Osteoblast (primary cell): ENCODE data around the gene BSCL2. TPM values are rescaled to one million over a fixed set of nuclear protein-coding genes. Genes with fewer than 3 reads are reported as not detected.

ENCODE experiments used
- DNase-seq: peaks from one replicate; pipeline ENCODE4 v3.0.0; 2011; ENCODE audit warnings: low spot score, mixed read lengths; ENCODE audit not compliant: insufficient read length; ENCODE audit errors: missing footprints
- H2AFZ ChIP-seq: 2 replicates; pipeline ENCODE4 v1.6.0; 2011; ENCODE audit warnings: mild to moderate bottlenecking, low read length
- H3K27ac ChIP-seq: 2 replicates; pipeline ENCODE4 v1.5.1; 2011; ENCODE audit warnings: mild to moderate bottlenecking, low read depth, low read length, moderate library complexity
- H3K27me3 ChIP-seq: 2 replicates; pipeline ENCODE4 v1.6.0; 2012; ENCODE audit warnings: mild to moderate bottlenecking, control low read depth, inconsistent platforms, low read length, moderate library complexity; ENCODE audit not compliant: insufficient read depth
- H3K36me3 ChIP-seq: 2 replicates; pipeline ENCODE4 v1.5.1; 2011; ENCODE audit warnings: mild to moderate bottlenecking, low read length, control low read depth, moderate library complexity; ENCODE audit not compliant: insufficient read depth
- H3K4me1 ChIP-seq: 2 replicates; pipeline ENCODE4 v1.5.1; 2011; ENCODE audit warnings: mild to moderate bottlenecking, low read length, control low read depth, moderate library complexity; ENCODE audit not compliant: insufficient read depth
- H3K4me2 ChIP-seq: 2 replicates; pipeline ENCODE4 v1.6.0; 2011; ENCODE audit warnings: mild to moderate bottlenecking, low read length; ENCODE audit not compliant: insufficient read depth
- H3K4me3 ChIP-seq: fragments of 200-600 bp; sonication (generic); 3 replicates; pipeline ENCODE4 v1.5.1; 2012; ENCODE audit warnings: mild to moderate bottlenecking, low read length, inconsistent platforms; ENCODE audit not compliant: insufficient read depth
- H3K79me2 ChIP-seq: 2 replicates; pipeline ENCODE4 v1.6.0; 2012; ENCODE audit warnings: mild to moderate bottlenecking, low read length, control low read depth, inconsistent platforms; ENCODE audit not compliant: insufficient read depth
- H3K9me3 ChIP-seq: 2 replicates; pipeline ENCODE4 v1.5.1; 2011; ENCODE audit warnings: low read depth, low read length, control low read depth
- H4K20me1 ChIP-seq: 2 replicates; pipeline ENCODE4 v1.6.0; 2012; ENCODE audit warnings: mild to moderate bottlenecking, low read length, control low read depth; ENCODE audit not compliant: insufficient read depth
- CTCF ChIP-seq: IDR thresholded peaks from 2 replicates; pipeline ENCODE4 v1.5.1; 2011; ENCODE audit warnings: mild to moderate bottlenecking, low read depth, low read length, moderate library complexity; ENCODE audit errors: extremely low read depth
- total RNA-seq: library from RNA; depleted of rRNA; stranded (reverse); fragments of >200 nt; gene quantifications from 2 replicates; pipeline ENCODE4 v1.2.3, GENCODE V29; 2012

The BSCL2 gene
- total RNA-seq, 1 donor: 67.7 TPM

GRCh38 chr11:62712861-62713260 is 5.6 kb upstream of the BSCL2 start:
- TF ChIP-seq CTCF: no peak
- Histone ChIP-seq H3K79me2 (peaks cover 38% of the 10 kb centered on the region), H3K4me1 (peaks cover 16% of the 10 kb centered on the region), H2AFZ (no peak overlapping the region), H3K4me2 (no peak overlapping the region), H4K20me1 (no peaks in the 10 kb centered on the region), H3K27ac (no peak overlapping the region), H3K9me3 (no peaks in the 10 kb centered on the region), H3K27me3 (no peaks in the 10 kb centered on the region), H3K36me3 (peaks cover 71% of the 10 kb centered on the region), H3K4me3 (no peak overlapping the region)
- DNase-seq: no peak

- Histone ChIP-seq H2AFZ (no peak overlapping the region), H3K27me3 (no peaks in the 10 kb centered on the region), H3K9me3 (no peaks in the 10 kb centered on the region), H3K4me3 (no peak overlapping the region), H3K4me1 (peaks cover 16% of the 10 kb centered on the region), H4K20me1 (no peaks in the 10 kb centered on the region), H3K4me2 (no peak overlapping the region), H3K79me2 (peaks cover 33% of the 10 kb centered on the region), H3K36me3 (peaks cover 66% of the 10 kb centered on the region), H3K27ac (no peak overlapping the region)
- DNase-seq: no peak
- no peak for TF ChIP-seq CTCF
These were observed 5.1 kb upstream of the BSCL2 start for GRCh38 chr11:62712276-62712812.

- DNase-seq: peak; percentile 88
- no peak for TF ChIP-seq CTCF
- H3K9me3 ChIP-seq: no peaks in the 10 kb centered on the region
These were observed 2.7 kb upstream of the BSCL2 start for GRCh38 chr11:62710001-62710345.

GRCh38 chr11:62709247-62710000 is 2.2 kb upstream of the BSCL2 start:
- H3K36me3 ChIP-seq: peaks cover 38% of the 10 kb centered on the region
- H3K4me1 ChIP-seq: peaks cover 29% of the 10 kb centered on the region
- TF ChIP-seq CTCF: no peak
- H3K4me3 ChIP-seq: peak overlapping the region; percentile 82
- peak; percentile 97 for DNase-seq
- peak overlapping the region; percentile 98 for H3K4me2 ChIP-seq
- H3K27me3 ChIP-seq: no peaks in the 10 kb centered on the region
- no peaks in the 10 kb centered on the region for H3K9me3 ChIP-seq
- peak overlapping the region; percentile 86 for H3K27ac ChIP-seq
- no peaks in the 10 kb centered on the region for H4K20me1 ChIP-seq
- peak overlapping the region; percentile 92 for H2AFZ ChIP-seq
- peaks cover 15% of the 10 kb centered on the region for H3K79me2 ChIP-seq

More at GRCh38 chr11:62710001-62710345, 2.7 kb upstream of the BSCL2 start:
- peaks cover 15% of the 10 kb centered on the region for H3K79me2 ChIP-seq
- peak overlapping the region; percentile 86 for H3K27ac ChIP-seq
- no peaks in the 10 kb centered on the region for H4K20me1 ChIP-seq
- no peaks in the 10 kb centered on the region for H3K27me3 ChIP-seq
- peak overlapping the region; percentile 98 for H3K4me2 ChIP-seq
- H3K4me1 ChIP-seq: peaks cover 29% of the 10 kb centered on the region
- peak overlapping the region; percentile 92 for H2AFZ ChIP-seq
- peaks cover 43% of the 10 kb centered on the region for H3K36me3 ChIP-seq
- H3K4me3 ChIP-seq: peak overlapping the region; percentile 82
